ENCODE data around the gene MARK4.

The MARK4 gene

DNA sequence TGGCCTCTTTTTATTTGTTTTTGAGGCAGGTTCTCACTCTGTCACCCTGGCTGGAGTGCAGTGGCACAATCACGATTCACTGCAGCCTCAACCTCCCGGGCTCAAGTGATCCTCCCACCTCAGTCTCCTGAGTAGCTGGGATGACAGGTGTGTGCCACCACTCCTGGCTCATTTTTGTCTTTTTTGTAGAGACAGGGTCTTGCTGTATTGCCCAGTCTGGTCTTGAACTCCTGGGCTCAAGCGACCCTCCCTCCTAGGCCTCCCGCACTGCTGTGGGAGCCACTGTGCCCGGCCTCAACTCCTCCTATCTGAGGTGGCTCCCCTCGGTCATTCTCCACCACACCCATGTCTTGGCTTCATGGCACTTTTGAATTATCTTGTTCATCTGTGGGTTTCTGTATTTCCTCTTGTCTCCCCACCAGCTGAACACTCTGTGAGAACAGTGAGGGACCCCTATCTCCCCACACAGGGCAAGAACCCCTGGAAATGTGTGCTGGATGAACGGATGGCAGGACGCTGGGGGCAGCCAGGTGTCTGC is 63.7 kb downstream of the MARK4 start:
- no peak overlapping the region for H3K9ac ChIP-seq (ENCODE audit: low read depth, low read length)
- H3K9me3 ChIP-seq (ENCODE audit: control insufficient read depth, insufficient read depth, low read length) = no peaks in the 10 kb centered on the region
- H3K4me1 ChIP-seq (ENCODE audit: control insufficient read depth, insufficient read depth, low read length) = no peaks in the 10 kb centered on the region
- H3K4me3 ChIP-seq (ENCODE audit: low read depth, low read length) = no peak overlapping the region
- H3K36me3 ChIP-seq (ENCODE audit: control insufficient read depth, insufficient read depth, low read length) = no peaks in the 10 kb centered on the region
- H3K27me3 ChIP-seq (ENCODE audit: control insufficient read depth, insufficient read depth, low read length) = peaks cover 21% of the 10 kb centered on the region

DNA sequence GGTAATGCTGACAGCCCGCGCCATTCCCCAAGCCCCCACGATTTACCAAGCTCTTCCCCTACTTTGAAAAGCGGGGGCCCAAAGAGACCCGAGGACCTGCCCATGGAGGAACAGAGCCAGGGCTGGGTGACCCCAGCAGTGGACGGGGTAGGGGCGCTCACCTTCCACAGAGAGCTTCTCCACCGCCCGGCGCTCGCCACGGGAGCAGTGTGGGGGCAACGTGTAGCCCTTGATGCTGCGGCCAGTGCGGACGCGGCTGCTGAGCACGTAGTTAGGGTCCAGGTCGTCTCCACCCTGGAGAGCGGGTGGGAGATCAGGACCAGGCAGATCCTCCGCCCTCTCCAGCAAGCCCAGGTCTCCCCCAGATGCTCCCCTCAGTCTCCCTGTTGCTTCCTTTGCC is 64.2 kb downstream of the MARK4 start:
- no peaks in the 10 kb centered on the region for H3K36me3 ChIP-seq (ENCODE audit: control insufficient read depth, insufficient read depth, low read length)
- H3K27me3 ChIP-seq (ENCODE audit: control insufficient read depth, insufficient read depth, low read length) = peaks cover 21% of the 10 kb centered on the region
- no peak overlapping the region for H3K4me3 ChIP-seq (ENCODE audit: low read depth, low read length)
- no peak overlapping the region for H3K9ac ChIP-seq (ENCODE audit: low read depth, low read length)
- H3K9me3 ChIP-seq (ENCODE audit: control insufficient read depth, insufficient read depth, low read length) = no peaks in the 10 kb centered on the region
- no peaks in the 10 kb centered on the region for H3K4me1 ChIP-seq (ENCODE audit: control insufficient read depth, insufficient read depth, low read length)

DNA sequence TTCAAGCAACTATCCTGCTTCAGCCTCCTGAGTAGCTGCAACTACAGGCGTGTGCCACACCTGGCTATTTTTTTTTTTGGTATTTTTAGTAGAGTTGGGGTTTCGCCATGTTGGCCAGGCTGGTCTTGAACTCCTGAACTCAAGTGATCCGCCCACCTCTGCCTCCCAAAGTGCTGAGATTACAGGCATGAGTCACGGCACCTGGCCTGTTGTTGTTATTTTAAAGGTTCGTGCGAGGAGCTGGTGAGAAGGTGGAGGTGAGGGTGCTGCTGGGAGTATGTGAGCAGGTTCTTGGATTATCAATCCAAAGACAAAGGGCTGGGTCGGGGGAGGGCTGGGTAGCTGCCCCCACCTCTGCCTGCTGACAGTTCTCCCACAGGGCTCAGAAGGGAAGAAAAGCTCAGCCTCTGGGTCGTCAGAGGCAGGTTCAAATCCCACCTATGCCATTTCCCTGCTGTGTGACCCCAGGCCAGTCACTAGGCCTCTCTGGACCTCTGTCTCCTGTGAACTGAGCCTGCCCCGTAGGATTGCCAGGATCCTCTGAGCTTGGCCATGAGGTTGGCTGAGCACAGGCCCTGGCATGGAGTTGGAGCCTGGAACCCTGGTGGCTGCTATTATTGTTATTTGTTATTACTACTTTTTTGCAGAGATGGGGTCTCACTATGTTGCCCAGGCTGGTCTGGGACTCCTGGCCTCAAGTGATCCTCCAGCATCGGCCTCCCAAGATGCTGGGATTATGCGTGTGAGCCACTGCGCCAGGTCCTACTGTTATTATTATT is 70.1 kb downstream of the MARK4 start:
- H3K4me3 ChIP-seq (ENCODE audit: low read depth, low read length) = no peak overlapping the region
- H3K4me1 ChIP-seq (ENCODE audit: control insufficient read depth, insufficient read depth, low read length) = peaks cover 2% of the 10 kb centered on the region
- H3K9me3 ChIP-seq (ENCODE audit: control insufficient read depth, insufficient read depth, low read length) = no peaks in the 10 kb centered on the region
- H3K27me3 ChIP-seq (ENCODE audit: control insufficient read depth, insufficient read depth, low read length) = peaks cover 7% of the 10 kb centered on the region
- no peaks in the 10 kb centered on the region for H3K36me3 ChIP-seq (ENCODE audit: control insufficient read depth, insufficient read depth, low read length)
- no peak overlapping the region for H3K9ac ChIP-seq (ENCODE audit: low read depth, low read length)

DNA sequence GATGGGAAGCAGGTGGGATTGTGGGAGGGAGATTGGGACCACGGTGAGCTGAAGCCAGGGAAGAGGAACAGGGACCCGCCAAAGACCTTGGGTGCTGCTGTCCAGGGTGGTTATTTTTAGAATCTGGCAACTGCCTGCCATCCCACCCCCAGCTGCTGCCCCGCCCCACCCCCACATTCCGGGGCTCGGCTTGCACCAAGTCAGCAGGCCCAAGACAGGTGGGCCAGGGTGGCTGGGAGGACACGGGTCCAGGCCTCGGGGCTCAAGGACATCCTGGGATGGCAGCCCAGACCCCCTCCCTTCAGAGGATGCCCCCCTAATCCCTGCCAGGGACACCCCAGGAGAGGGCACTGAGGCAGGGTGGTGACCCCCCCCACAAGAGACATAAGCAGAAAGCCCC is 70.8 kb downstream of the MARK4 start:
- Histone ChIP-seq H3K27me3 (ENCODE audit: control insufficient read depth, insufficient read depth, low read length) (peaks cover 4% of the 10 kb centered on the region), H3K36me3 (ENCODE audit: control insufficient read depth, insufficient read depth, low read length) (peaks cover 2% of the 10 kb centered on the region), H3K4me3 (ENCODE audit: low read depth, low read length) (no peak overlapping the region)

DNA sequence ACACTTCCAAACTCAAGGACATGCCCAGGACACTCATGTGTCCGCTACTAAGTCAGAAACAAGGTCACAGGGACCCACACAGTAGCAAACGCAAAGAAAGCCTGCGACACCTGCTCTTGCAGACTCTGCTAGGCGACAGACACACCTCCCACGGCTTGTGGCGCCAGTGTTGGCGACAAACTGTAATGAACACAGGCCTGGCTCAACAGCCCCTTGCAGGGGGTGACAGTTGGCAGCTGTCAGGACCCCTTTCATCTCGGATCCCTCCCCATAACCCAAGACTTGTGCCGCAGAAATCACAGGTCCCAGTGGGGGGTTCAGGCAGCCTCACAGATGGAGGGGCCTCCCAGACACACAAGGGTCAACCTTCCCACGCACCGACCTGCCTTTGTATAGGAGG is 71.2 kb downstream of the MARK4 start:
- no peak overlapping the region for H3K4me3 ChIP-seq (ENCODE audit: low read depth, low read length)
- no peaks in the 10 kb centered on the region for H3K9me3 ChIP-seq (ENCODE audit: control insufficient read depth, insufficient read depth, low read length)
- H3K9ac ChIP-seq (ENCODE audit: low read depth, low read length) = no peak overlapping the region
- peaks cover 2% of the 10 kb centered on the region for H3K4me1 ChIP-seq (ENCODE audit: control insufficient read depth, insufficient read depth, low read length)
- H3K36me3 ChIP-seq (ENCODE audit: control insufficient read depth, insufficient read depth, low read length) = peaks cover 2% of the 10 kb centered on the region
- H3K27me3 ChIP-seq (ENCODE audit: control insufficient read depth, insufficient read depth, low read length) = peaks cover 4% of the 10 kb centered on the region

More for the DNA sequence above, 70.8 kb downstream of the MARK4 start:
- no peaks in the 10 kb centered on the region for H3K9me3 ChIP-seq (ENCODE audit: control insufficient read depth, insufficient read depth, low read length)
- H3K4me1 ChIP-seq (ENCODE audit: control insufficient read depth, insufficient read depth, low read length) = peaks cover 2% of the 10 kb centered on the region
- H3K9ac ChIP-seq (ENCODE audit: low read depth, low read length) = no peak overlapping the region

DNA sequence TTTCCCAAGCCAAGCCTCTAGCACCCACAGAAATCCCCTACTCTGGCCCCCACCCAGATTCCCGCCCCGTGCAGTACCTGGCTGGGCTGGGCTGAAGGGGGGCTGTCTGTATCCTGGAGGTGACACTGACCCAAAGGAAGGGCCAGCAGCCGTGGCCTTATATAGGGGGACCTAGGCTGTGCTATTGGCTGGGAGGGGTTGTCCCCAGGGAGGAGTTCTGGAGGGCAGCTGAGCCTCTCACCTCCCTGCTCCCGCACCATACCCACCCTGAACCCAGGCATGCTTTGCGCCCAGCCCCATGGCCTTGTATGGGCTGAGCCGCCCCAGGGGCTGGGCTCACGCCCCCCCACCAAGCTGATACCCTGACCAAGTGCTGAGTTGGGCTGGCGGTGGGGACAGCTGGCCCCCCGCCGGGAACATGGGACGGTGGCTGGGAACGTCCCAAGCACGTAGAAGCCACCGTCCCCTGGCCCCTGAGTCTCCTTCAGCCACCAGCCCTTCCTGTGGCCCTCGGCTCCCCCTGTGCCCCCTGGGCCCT is 71.7 kb downstream of the MARK4 start, which contains the start of gene CKM:
Gene CKM, minus strand, starts transcription at position 132 of the 538 bp plus-strand sequence. CDS start 3,162 bp downstream, outside the sequence.
- peaks cover 2% of the 10 kb centered on the region for H3K4me1 ChIP-seq (ENCODE audit: control insufficient read depth, insufficient read depth, low read length)
- peaks cover 2% of the 10 kb centered on the region for H3K36me3 ChIP-seq (ENCODE audit: control insufficient read depth, insufficient read depth, low read length)
- peaks cover 4% of the 10 kb centered on the region for H3K27me3 ChIP-seq (ENCODE audit: control insufficient read depth, insufficient read depth, low read length)
- H3K4me3 ChIP-seq (ENCODE audit: low read depth, low read length) = peak within 1 kb of the TSS; percentile 49
- H3K9me3 ChIP-seq (ENCODE audit: control insufficient read depth, insufficient read depth, low read length) = no peaks in the 10 kb centered on the region
- peak within 1 kb of the TSS; percentile 56 for H3K9ac ChIP-seq (ENCODE audit: low read depth, low read length)

DNA sequence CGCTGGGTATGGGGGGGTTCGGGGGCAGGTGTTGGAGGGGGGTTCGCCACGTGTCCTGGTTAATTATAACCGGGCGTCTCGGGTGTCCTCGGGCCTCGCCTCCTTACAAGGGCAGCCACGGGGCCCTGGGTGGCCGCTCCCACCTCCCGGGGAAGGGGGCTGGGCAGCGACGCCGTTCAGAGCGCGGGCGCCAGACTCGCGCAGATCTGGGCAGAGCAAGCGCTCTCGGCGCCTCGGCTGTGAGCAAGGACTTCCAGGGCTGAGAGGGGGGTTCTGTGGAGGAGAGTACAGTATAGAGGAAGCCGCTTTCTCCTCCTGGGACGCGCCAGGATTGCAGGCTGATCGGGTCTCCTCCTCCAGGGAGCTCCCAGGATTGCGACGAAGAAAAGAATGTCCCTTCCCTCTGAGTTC is 72.6 kb downstream of the MARK4 start:
- H3K9ac ChIP-seq (ENCODE audit: low read depth, low read length) = peak overlapping the region; percentile 56
- peaks cover 2% of the 10 kb centered on the region for H3K4me1 ChIP-seq (ENCODE audit: control insufficient read depth, insufficient read depth, low read length)
- peaks cover 7% of the 10 kb centered on the region for H3K27me3 ChIP-seq (ENCODE audit: control insufficient read depth, insufficient read depth, low read length)
- H3K9me3 ChIP-seq (ENCODE audit: control insufficient read depth, insufficient read depth, low read length) = no peaks in the 10 kb centered on the region
- H3K36me3 ChIP-seq (ENCODE audit: control insufficient read depth, insufficient read depth, low read length) = peaks cover 2% of the 10 kb centered on the region
- peak overlapping the region; percentile 49 for H3K4me3 ChIP-seq (ENCODE audit: low read depth, low read length)

DNA sequence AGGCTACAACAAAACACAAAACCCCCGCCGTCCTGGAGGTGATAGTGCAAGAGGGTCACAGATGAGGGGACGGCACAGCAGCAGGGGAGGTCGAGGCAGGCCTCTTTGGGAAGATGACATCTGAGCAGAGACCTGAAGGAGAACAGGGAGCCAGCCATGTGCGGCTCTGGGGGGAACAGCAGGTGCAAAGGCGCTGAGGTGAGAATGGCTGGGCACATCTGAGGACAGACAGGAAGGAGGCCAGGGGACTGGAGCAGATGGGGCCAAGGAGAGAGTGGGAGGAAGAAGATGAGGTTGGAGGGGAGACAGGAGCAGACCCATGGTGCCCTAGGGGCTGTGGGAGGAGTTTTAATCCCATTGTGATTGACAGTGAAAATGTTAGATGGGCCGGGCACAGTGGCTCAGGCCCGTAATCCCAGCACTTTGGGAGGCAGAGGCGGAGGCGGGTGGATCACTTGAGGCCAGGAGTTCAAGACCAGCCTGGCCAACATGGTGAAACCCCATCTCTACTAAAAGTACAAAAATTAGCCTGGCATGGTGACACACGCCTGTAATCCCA is 73.4 kb downstream of the MARK4 start:
- Histone ChIP-seq H3K4me3 (ENCODE audit: low read depth, low read length) (peak overlapping the region; percentile 49), H3K9ac (ENCODE audit: low read depth, low read length) (no peak overlapping the region), H3K4me1 (ENCODE audit: control insufficient read depth, insufficient read depth, low read length) (peaks cover 2% of the 10 kb centered on the region), H3K36me3 (ENCODE audit: control insufficient read depth, insufficient read depth, low read length) (peaks cover 2% of the 10 kb centered on the region), H3K27me3 (ENCODE audit: control insufficient read depth, insufficient read depth, low read length) (peaks cover 7% of the 10 kb centered on the region), H3K9me3 (ENCODE audit: control insufficient read depth, insufficient read depth, low read length) (no peaks in the 10 kb centered on the region)

DNA sequence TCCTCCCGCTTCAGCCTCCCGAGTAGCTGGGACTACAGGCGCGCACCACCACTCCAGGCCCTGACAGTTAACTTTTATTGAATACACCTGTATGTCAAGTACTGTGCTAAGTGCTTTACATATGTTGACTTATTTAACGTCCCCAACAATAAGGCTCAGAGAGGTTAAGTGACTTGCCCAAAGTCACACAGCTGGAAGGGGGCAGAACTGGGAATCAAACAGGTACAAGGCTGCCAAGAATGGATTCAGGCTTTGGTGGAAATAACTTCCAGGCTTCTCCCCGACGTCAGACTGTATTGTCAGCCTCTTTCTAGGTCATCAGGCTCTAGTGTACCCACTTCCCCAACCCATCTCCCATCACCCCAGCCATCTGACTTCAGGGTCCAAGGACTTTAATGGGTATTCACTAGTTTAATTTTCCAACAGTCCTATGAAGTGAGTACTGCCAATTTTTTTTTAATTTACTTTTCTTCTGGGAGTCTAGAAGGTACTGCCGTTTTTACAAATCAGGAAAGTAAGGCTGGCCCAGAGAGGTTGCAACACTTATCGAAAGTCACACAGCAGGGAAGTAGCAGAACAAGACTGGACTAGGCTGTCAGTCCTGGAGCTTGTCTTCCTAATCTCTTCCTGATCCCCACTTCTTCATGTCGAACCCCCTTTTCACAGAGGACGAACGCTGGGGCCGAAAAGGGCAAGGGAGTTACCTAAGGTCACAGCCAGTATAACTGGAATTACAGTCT is 76.5 kb downstream of the MARK4 start:
- no peaks in the 10 kb centered on the region for H3K9me3 ChIP-seq (ENCODE audit: control insufficient read depth, insufficient read depth, low read length)
- H3K27me3 ChIP-seq (ENCODE audit: control insufficient read depth, insufficient read depth, low read length) = peaks cover 7% of the 10 kb centered on the region
- H3K36me3 ChIP-seq (ENCODE audit: control insufficient read depth, insufficient read depth, low read length) = peaks cover 2% of the 10 kb centered on the region
- peaks cover 2% of the 10 kb centered on the region for H3K4me1 ChIP-seq (ENCODE audit: control insufficient read depth, insufficient read depth, low read length)
- no peak overlapping the region for H3K9ac ChIP-seq (ENCODE audit: low read depth, low read length)
- no peak overlapping the region for H3K4me3 ChIP-seq (ENCODE audit: low read depth, low read length)

DNA sequence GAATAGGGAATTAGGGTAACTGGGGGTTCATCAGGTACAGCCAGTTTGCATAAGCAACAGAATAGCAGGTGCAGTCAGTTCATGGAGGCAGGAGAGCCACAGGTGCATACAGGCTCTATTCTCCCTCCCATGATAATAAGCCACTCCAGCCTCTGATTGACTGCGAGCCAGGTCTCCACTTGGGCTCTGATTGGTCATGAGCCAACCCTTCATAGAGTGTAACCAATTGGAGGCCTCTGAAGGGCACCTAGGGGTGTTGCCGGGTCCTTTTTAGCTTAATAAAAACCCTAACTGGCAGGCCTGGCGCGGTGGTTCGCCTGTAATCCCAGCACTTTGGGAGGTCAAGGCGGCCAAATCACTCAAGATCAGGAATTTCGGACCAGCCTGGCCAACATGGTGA is 80.3 kb downstream of the MARK4 start:
- Histone ChIP-seq H3K36me3 (ENCODE audit: control insufficient read depth, insufficient read depth, low read length) (peaks cover 2% of the 10 kb centered on the region), H3K4me1 (ENCODE audit: control insufficient read depth, insufficient read depth, low read length) (no peaks in the 10 kb centered on the region), H3K27me3 (ENCODE audit: control insufficient read depth, insufficient read depth, low read length) (peaks cover 3% of the 10 kb centered on the region), H3K4me3 (ENCODE audit: low read depth, low read length) (no peak overlapping the region), H3K9me3 (ENCODE audit: control insufficient read depth, insufficient read depth, low read length) (no peaks in the 10 kb centered on the region), H3K9ac (ENCODE audit: low read depth, low read length) (no peak overlapping the region)

DNA sequence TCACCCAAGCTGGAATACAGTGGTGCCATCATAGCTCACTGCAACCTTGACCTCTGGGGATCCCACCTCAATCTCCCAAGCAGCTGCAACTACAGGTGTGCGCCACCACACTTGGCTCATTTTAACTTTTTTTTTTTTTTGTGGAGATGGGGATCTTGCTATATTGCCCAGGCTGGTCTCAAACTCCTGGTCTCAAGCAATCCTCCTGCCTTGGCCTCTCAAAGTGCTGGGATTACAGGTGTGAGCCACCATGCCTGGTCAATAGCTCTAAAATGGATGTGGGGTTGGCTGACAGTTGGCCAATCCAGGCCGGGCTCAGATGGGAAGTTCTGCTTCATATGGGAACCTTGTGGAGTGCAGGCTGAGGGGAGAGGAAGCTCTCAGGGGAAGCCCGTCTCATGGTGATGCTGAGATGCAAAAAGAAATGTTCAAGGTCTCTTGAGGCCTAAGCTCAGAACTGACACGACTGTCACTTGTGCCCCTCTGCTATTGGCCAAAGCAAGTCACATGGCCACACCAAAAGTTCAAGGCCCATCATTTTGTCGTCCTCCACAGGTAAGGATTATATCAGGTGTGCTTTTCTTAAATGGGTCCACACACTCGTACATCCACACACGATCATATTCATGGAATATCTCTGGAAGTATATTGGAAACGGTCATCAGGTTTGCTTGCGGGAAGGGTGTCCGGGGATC is 82.7 kb downstream of the MARK4 start:
- H3K4me1 ChIP-seq (ENCODE audit: control insufficient read depth, insufficient read depth, low read length) = no peaks in the 10 kb centered on the region
- no peak overlapping the region for H3K9ac ChIP-seq (ENCODE audit: low read depth, low read length)

More for the DNA sequence above, 82.7 kb downstream of the MARK4 start:
- Histone ChIP-seq H3K27me3 (ENCODE audit: control insufficient read depth, insufficient read depth, low read length) (no peaks in the 10 kb centered on the region), H3K4me3 (ENCODE audit: low read depth, low read length) (no peak overlapping the region), H3K36me3 (ENCODE audit: control insufficient read depth, insufficient read depth, low read length) (no peaks in the 10 kb centered on the region), H3K9me3 (ENCODE audit: control insufficient read depth, insufficient read depth, low read length) (no peaks in the 10 kb centered on the region)
